ENCODE measurements around the gene POLR3G. TPM values are rescaled to one million over a fixed set of nuclear protein-coding genes. Genes with fewer than 3 reads are reported as not detected.

POLR3G gene
- total and polyA plus RNA-seq, 7 donors, result 1.0 to 4.9 (median 1.8) TPM

GRCh38 chr5:90530736-90531487 lies 56.2 kb downstream of the POLR3G start:
- Histone ChIP-seq H3K36me3 (ENCODE audit: insufficient read depth in 1 of 2, low read depth in 1 of 2) (peaks cover 0 to 3% of the 10 kb centered on the region in 2 donors), H3K27me3 (ENCODE audit: insufficient read depth in 3 of 3, low read length in 2 of 3) (peaks cover 0 to 7% (median 0%) of the 10 kb centered on the region in 3 donors), H3K4me3 (peak overlapping the region; percentile 82), H3K27ac (no peak overlapping the region), H3K9me3 (no peaks in the 10 kb centered on the region), H3K4me1 (peaks cover 25% of the 10 kb centered on the region)
- 47 to 53% (median 49%) methylated on average over 9 of the region's 9 CpGs for WGBS, 3 donors
- no peak for DNase-seq
- no peak for TF ChIP-seq CTCF (IDR thresholded peaks at IDR 0.05)
- intact Hi-C loops (cut with DNase I), result loop anchor here (2.0 kb wide), 1 partner anchor 90 kb away; no protein-coding TSS in a partner anchor
- no peak for ATAC-seq

DNA sequence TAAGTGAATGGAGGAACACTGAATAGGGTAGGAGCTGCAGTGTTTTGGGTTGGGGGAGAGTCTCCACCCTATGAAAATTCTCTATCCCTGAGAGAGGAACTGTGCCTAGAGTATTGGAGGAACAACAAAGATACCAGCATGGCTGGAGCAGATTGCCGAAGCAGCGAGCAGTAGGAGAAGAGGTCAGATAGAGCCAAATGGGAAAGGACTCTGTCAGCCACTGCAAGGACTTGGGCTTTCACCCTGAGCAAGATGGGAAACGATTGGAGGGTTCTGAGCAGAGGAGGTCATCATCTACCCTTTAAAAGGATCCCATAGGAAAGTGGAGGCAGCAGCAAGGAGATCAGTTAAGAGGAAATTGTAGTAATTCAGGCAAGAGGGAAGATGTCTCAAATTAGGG lies 59.1 kb downstream of the POLR3G start:
- no peak for ATAC-seq
- TF ChIP-seq CTCF (IDR thresholded peaks at IDR 0.05), result no peak
- Histone ChIP-seq H3K4me3 (no peak overlapping the region), H3K27ac (no peak overlapping the region), H3K4me1 (peaks cover 11% of the 10 kb centered on the region), H3K36me3 (ENCODE audit: insufficient read depth in 1 of 2, low read depth in 1 of 2) (no peaks in the 10 kb centered on the region), H3K9me3 (no peaks in the 10 kb centered on the region), H3K27me3 (ENCODE audit: insufficient read depth in 3 of 3, low read length in 2 of 3) (peaks cover 0 to 7% (median 0%) of the 10 kb centered on the region in 3 donors)
- no peak for DNase-seq
- intact Hi-C loops (cut with DNase I), result no loop called here
- 59 to 71% (median 71%) methylated on average over 3 of the region's 3 CpGs for WGBS, 3 donors

- Histone ChIP-seq H3K4me3 (no peak overlapping the region), H3K27ac (no peak overlapping the region), H3K9me3 (no peaks in the 10 kb centered on the region), H3K27me3 (ENCODE audit: insufficient read depth in 3 of 3, low read length in 2 of 3) (peaks cover 0 to 7% (median 0%) of the 10 kb centered on the region in 3 donors), H3K4me1 (peaks cover 11% of the 10 kb centered on the region), H3K36me3 (ENCODE audit: insufficient read depth in 1 of 2, low read depth in 1 of 2) (no peaks in the 10 kb centered on the region)
- ATAC-seq (no peak), DNase-seq (no peak)
- WGBS, 3 donors, result 79 to 88% (median 88%) methylated on average over 3 of the region's 3 CpGs
- TF ChIP-seq CTCF (IDR thresholded peaks at IDR 0.05), result no peak
- intact Hi-C loops (cut with DNase I), result no loop called here
Measured at GRCh38 chr5:90534922-90535321, 60.3 kb downstream of the POLR3G start.

DNA sequence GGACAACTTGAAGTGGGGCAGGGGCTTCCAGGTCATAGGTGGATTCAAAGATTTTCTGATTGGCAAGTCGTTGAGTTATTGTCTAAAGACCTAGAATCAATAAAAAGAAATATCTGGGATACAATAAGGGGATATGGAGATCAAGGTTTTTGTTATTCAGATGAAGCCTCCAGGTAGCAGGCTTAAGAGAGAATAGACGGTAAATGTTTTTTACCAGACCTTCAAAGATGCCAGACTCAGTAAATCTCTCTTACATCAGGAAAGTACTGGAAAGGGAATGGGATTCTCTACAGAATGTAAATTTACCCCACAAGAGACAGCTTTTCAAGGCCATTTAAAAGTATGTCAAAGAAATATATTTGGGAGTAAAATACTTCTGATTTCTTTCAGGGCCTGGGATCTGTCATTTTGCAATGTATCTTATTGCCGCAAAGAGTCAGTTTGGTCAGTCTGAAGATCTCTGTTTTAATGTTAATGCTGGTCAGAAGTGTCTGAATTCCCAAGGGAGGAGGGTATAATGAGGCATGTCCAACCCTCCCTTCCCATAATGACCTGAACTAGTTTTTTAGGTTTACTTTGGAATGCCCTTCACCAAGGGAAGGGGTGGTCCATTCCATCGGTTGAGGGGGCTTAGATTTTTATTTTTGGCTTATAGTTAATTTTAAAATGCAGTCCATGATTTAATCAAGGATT lies 68.3 kb downstream of the POLR3G start:
- H3K4me3 ChIP-seq, result no peak overlapping the region
- no peak for TF ChIP-seq CTCF (IDR thresholded peaks at IDR 0.05)
- H3K27ac ChIP-seq, result no peak overlapping the region
- intact Hi-C loops (cut with DNase I), result no loop called here
- H3K36me3 ChIP-seq (ENCODE audit: insufficient read depth in 1 of 2, low read depth in 1 of 2), result no peaks in the 10 kb centered on the region
- no peak for DNase-seq
- WGBS, 3 donors, result 42 to 70% (median 56%) methylated on average over 4 of the region's 4 CpGs
- peaks cover 0 to 10% (median 6%) of the 10 kb centered on the region in 3 donors for H3K27me3 ChIP-seq (ENCODE audit: insufficient read depth in 3 of 3, low read length in 2 of 3)
- ATAC-seq, result no peak
- no peaks in the 10 kb centered on the region for H3K9me3 ChIP-seq
- no peaks in the 10 kb centered on the region for H3K4me1 ChIP-seq

Measured in psoas muscle (tissue), 8 donors.